Eye (tissue), 1 donor: ENCODE measurements around the gene TMEM184A.

Experiments used
- DNase-seq: peaks from one replicate; pipeline ENCODE4 v3.0.0-alpha.2; 2015

The TMEM184A gene

DNA sequence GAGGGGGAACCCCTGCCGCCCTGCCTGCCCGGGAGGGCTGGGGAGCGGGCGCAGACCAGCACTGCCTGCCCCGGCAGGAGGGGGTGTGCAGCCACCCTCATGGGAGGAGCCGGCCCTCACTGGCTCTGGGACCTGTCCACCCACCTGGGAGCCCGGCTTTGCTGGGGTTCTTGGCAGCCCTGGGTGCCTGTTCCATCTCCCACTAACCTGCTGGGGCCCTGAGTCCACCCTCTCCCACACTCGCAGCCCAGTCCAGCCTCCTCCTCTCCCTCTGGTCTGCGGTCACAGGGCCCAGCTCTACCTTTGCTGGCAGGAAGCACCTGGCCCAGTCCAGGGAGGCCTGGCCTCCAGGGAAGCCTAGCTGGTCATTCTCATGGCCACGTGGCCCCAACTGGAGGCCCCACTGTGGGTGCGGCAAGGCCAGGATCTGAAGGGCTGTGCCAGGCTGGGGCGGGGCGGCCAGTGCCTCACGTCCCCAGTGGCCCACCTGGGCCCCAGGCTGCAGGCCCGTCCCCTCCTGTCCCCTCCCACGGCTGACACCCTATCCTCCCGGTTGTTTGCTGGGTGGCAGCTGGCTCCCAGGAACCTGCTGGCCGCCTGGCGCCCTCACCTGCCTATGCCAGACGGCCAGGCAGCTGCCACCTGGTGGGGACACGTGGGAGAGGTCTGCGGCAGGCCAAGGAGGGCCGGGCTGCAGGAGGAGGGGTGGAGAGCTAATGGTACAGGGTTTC is at the start of gene TMEM184A:
TMEM184A (minus strand) TSS at position 393 of the 731 bp plus-strand sequence. CDS start 721 bp downstream, outside the sequence.
- DNase-seq, result peak; percentile 45

DNA sequence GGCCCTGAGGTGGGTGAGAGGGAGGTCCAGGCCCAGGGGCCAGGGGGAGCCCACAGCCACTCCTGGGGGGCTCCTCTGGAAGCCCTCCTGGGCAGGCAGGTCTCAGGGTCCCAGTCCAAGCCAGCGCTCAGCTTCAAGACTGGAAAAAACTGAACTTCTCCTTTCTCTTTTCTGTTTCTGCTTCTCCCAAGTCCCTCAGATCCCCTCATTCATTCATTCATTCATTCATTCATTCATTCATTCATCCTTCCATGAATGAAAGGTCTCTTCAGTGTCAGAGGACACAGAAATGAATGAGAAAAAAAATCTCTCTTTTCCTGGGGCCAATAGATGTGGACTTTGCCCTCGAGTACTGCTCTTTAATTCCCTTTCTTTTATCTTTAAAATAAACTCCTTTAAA is 48.4 kb upstream of the TMEM184A start:
- no peak for DNase-seq

DNA sequence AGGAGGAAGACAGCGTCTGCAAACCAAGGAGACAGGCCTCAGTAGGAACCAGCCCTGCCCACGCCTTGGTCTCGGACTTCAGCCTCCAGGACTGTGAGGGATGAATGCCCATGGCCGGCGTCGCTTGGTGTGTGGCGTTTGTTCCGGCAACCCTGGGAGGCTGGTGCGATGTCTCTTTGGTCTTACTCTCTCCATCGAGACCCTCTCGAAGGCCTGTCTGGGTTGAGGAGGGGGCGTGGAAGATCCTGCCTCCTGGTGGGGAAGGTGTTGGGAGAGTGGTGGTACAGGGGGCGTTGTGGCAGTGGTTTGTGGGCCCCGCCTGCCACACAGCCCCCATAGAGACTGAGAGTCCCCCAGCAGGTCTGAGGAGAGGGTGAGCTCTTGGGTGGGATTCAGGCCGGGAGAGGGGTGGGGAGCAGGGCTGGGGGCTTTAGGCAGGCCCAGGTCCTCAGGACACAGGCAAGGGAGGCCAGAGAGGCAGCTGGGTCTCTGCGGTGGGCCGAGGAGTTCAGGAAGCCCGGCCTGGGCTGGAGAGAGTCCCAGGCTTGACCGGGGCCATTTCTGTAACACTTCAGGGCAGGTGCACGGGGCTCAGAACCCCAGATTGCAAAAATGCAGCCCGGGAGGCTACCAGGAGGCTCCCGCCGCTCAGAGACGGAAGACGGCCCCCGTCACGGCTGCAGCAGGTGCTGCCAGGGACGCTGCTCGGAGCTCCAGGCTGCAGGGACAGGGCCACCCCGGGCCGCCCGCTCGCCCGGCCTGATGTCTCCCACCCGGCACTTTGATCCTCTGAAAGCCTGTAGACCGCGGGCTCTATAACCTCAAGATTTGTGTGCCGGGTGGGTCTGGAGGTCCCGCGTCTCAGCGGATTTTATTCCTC is 47.6 kb upstream of the TMEM184A start:
- no peak for DNase-seq

DNA sequence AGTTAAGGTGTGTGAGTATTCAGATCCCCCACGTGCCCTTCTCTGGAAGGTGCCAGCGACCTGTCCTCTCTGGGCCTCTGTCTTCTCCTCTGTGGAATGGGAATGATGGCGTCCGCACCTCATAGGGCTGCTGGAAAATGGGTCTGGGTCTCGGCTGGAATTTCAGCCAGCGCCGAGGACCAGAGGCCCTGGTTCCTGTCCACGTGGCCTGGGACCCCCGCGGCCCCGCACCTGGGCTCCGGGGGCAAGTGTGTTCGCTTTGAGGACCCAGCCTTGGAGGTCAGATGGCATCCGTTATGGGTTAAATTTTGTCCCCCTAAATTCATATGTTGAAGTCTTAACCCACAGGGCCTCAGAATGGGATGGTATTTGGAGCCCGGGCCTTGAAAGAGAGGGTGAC is 46.4 kb upstream of the TMEM184A start:
- DNase-seq, result no peak

DNA sequence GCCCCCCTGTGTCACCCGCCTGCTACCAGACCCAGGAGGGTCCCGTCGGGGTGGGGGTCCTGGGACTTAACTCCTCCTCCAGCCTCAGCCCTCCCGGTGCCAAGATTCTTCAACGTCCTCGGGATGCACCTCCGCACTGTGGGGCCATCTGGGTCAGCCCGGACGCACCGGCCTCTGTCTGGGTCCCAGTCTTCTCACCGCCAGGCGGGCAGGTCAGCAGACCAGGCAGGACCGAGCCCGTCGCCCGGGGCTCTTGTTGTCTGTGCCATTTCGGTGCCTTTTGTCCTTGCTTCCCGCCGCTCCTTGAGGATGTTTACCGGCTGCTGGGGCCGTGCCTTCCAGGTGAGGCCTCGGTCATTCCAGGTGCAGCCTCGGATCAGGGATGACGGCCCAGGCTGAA is 46.0 kb upstream of the TMEM184A start:
- no peak for DNase-seq

DNA sequence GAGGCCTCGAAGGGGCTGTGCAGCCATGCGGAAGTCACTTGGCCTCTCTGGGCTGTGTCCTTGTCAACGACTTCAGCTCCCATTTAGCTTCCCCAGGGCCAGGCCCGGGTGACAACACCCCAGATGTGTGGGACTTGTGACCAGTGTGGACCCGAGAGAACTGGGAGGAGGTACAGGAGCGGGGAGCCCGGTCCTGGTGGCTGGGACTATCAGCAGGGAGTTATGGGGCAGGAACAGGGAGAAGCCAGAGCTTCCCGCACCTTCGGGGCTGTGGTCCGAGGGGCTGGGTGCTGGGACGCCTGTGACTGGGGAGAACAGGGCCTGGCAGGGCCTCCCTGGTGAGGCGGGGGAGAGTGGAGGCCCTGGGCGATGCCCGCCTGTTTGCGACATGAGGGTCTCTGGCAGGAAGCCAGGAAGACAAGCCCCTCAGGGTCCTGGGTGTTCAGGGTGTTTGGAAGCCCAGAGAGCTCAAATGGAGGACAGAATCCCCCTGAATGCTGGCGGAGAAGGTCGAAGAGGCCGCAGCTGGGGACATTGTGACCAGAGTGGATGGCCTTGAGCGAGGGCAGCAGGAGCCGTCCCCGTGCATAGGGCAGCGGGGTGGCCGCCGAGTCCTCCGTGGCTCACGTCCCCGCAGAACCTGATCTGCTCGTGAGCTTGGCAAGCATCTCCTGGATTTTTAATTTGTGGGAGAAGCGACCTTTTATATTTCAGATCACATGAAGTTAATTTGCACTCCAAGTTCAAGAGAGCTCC is 43.8 kb upstream of the TMEM184A start:
- no peak for DNase-seq

DNA sequence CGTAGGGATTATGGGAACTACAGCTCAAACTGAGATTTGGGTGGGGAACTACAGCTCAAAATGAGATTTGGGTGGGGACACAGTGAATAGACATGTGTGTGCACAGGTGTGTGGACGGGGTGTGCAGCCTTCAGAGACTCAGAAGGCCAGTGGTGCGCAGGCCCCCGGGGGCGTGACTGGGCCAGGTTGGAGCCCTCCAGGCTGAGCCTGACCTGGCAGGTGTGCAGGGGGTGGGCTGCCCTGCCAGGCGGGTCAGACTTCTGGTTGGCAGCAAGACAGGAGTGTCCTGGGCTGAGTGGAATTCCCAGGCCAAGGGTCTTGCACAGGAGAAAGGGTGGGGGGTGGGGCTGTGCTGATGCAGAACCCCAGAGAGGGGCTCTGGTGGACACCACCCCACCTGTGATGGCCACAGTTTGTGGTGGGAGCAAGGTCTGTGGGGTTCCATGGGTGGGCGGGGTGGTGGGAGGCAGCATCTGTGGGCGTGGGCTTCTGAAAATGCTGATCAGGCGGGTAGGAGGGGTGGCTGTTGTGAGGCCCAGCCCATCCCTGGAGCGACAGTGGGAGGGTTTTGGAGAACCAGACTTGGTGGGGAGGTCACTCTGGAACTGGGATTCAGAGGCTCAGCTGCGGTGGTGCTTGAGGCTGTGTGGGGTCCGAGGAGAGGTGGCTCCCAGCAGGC is 43.1 kb upstream of the TMEM184A start:
- no peak for DNase-seq

DNA sequence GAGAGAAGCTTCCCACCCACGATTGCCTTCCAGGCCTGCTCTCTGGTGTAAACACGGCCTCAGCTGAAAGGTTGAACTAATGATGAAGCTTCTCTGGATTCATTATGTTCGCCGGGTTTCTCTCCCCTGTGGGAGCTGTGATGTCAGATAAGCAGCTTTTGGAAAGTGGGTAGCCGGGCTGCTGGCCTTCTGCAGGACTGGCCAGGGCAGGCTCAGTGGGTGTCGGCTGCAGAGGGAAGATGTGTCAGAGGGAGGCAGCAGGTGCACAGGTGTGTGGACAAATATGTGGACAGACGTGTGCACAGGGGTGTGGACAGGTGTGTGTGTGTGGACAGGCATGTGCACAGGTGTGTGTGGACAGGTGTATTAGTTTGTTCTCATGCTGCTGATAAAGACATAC is 42.3 kb upstream of the TMEM184A start:
- no peak for DNase-seq

DNA sequence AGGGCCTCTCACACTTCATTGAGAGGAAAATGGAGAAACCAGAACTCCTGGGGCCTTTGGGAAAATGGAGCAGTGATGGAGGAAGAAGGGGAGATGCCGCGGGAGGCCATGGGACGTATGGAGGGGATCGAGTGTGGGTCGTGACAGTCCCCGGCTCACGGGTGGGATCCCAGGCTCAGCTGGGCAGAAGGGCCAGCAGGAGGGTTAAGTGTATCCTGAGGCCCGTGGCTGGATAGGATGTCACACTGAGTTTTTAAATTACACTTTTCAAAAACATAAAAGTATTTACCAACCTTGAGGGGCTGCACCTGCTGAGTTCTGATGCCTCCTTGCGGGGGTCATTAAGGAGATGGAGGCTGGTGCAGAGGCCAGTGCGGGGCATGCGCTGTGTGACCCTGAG is 41.8 kb upstream of the TMEM184A start:
- no peak for DNase-seq

DNA sequence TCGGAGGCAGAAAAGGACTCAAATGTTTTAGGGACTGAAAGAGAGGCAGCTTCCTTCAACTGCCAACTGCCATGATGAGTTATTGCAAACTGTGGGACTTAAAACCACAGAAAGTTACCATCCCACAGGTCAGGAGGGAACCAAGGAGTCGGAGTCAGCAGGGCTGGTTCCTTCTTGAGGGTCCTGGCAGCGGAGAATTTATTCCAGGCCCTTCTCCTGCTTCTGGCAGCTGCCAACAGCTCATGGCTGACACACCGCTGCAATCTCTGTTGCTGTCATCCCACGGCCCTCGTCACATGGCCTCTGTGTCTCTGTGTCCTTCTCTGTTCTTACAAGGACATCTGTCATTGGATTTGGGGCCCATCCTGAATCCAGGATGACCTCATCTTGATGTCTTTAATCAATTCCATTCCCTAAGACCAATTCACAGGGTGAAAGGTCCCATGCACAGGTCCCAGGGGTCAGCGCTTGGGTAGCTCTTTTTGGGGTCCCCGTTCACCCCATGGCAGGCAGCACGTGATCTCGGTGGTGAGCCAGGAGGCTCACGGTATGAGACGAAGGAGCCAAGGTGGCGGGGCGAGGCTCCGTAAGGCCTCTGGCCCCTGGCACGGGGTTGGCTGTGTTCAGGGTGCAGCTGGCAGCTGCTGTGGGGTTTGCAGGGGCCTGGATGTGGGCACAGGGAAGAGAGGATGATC is 41.2 kb upstream of the TMEM184A start:
- DNase-seq, result no peak

DNA sequence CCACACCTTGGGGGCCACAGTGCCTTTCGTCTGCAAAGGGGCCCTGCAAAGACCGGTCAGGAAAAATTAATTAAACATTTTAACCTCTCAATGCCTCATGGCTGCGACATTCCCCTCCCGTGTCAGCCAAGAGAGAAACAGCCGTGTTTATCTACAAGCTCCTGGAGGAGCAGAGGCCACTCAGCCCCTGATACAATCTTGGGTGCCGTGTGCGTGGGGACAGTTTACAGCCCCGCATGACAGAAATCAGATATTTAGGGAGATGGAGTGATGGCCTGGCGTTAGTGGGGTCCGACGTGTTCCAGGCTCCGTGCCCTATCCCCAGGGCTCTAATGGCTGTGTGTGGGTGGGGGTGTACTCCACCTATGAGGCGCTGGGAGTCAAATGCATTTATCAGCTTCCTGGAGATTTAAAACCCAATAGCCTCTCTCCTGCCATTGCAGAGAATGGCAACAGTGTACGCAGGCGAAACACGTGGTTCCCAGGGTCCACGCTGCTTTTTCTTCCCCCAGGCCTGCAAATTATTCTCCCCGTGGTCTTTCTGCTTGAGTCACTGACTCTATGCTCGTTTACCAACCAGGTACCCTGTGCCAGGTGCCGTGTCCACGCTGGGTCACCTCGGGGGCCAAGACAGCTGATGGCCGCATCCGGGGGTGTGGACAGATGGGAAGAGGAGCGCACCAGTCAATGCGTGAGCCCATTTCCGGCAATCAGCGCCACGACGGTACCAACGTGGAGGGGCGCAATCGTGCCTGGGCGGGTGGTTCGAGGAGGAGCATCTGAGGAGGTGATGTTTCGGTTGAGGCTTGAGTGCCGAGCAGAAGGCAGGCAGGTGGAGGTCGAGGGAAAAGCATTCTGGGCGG is 40.4 kb upstream of the TMEM184A start:
- no peak for DNase-seq

DNA sequence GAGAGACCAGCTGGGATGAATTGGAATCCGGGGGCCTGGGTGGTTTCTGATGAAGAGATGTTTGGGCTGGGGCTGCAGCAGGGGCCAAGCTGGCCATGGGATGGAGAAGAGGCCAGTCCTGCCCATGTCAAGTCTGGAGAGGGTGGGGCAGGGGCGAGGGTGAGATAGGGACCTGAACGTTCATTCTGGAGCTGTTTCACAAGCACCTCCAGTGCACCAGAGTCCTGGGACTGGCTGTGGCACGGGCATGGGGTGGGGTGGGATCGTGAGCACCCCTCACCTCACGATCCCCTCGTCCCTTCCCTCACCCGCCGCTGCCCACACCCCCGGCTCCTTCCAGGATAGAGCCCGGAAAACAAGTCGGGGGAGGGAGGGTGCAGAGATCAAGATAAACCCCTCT is 39.6 kb upstream of the TMEM184A start:
- no peak for DNase-seq

DNA sequence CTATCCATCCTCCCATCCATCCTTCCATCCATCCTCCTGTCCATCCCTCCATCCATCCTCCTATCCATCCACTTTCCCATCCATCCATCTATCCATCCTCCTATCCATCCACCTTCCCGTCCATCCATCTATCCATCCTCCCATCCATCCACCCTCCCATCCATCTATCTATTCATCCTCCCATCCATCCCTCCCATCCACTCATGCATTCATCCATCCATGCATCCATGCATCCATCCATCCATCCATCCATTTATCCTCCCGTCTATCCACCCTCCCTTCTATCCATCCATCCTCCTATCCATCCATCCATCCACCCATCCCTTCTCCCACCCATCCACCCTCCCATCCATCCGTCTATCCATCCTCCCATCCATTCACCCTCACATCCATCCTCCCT is 39.0 kb upstream of the TMEM184A start:
- DNase-seq, result no peak

DNA sequence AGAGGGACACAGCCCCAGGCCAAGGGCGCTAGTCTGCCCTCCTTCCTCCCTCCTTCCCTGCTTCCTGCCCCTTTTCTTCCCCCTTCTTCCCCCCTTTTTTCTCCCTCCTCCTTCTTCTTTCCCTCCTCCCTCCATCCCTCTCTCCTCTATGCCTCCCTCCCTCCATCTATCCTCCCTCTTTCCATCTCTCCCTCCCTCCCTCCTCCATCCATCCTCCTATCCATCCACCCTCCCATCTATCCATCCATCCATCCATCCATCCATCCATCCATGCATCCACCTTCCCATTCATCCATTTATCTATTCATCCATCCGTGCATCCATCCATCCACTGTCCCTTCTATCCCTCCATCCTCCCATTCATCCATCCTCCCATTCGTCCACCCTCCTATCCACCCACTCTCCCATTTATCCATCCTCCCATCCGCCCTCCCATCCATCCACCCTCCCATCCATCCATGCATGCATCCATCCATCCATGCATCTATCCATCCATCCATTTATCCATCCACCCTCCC is 38.0 kb upstream of the TMEM184A start:
- no peak for DNase-seq

DNA sequence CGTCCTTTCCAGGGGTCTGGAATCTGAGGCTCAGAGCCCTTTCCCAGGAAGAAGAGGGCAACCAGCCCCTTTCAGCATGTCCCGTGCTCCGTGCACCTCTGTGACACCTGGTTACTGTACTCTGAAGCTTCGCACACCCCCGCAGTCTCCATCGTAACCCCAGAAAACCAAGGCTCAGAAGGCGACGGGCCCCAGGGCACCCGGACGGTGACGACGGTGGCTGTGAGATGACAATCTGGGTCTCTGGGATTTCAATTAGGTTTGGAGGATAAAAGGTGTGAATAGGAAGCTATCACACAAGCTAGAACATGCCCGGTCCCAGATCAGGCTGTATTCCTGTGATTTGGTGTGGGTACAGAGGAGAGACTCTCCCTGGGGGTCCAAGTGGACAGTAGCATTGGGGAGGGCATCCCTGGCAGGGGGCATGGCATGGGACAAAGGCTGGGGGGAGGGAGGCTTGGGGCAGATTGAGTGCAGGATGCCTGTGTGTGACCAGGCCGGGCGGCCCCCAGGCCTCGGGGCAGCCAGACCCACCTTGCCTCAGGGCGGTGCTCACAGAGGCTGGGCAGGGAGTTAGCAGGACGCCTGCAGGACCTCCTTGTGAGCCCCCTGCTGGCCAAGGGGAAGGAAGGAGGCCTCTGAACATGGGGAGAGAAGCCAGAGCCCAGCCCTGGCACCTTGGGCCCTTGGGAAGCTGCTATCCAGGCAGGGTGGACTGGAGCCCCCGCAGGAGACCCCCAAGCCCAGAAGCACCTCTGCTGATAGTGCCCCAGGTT is 37.3 kb upstream of the TMEM184A start:
- DNase-seq, result no peak

DNA sequence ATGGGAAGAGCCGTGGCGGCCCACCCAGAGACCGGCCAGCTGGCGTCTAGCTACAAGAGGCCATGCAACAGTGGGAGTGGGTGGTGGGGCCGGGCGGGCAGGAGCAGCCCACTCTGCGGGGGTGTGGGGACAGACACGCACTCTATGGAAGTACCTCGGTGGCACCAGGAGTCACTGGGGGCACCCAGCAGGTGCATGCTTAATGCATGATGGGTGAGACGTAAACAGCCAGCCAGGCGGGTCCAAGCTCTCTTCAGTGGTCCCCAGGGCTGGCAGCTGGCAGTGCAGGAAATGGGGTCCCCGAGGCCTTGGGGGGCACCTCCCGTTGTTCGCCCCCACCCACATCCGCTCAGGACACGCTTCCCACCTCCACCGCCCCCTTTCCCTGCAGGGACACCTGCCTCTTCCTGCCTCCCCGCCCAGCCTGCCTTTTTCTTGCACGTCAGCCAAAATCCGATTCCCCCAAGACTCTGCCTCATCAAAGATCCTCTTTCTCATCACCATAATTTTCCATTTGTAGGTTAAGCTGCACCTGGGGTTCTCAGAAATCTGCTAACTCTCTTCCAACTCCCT is 36.4 kb upstream of the TMEM184A start:
- no peak for DNase-seq

DNA sequence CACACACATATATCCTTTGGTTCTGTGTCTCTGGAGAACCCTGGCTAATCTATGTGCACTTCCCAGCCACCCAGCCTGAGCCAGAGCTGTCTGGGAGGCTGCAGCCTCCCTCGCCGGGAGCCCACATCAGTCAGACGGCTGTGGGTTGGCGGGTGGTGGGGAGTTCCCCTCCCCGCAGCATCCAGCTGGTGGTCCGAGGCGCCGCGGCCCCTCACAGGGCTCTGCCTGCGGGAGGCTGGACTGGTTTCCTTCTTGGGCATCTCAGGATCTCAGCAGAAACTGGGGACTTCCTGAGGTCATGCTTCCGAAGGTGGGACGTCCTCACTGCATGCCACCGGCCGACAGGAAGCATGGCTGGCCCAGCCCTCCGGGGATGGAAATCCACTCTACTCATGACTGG is 35.9 kb upstream of the TMEM184A start:
- DNase-seq, result peak; percentile 44

DNA sequence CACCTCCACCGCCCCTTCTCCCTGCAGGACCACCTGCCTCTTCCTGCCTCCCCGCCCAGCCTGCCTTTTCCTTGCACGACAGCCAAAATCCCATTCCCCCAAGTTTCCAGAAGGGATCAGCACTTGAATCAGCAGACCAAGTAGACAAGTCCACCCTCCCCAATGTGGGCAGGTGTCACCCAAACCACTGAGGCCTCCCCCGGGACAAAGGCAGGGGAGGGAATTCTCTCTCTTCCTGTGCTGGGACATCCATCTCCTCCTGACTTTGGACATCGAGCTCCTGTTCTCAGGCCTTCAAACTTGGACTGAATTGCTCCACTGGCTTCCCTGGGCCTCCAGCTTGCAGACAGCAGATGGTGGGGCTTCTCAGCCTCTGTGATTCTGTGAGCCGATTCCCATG is 35.4 kb upstream of the TMEM184A start:
- DNase-seq, result no peak

DNA sequence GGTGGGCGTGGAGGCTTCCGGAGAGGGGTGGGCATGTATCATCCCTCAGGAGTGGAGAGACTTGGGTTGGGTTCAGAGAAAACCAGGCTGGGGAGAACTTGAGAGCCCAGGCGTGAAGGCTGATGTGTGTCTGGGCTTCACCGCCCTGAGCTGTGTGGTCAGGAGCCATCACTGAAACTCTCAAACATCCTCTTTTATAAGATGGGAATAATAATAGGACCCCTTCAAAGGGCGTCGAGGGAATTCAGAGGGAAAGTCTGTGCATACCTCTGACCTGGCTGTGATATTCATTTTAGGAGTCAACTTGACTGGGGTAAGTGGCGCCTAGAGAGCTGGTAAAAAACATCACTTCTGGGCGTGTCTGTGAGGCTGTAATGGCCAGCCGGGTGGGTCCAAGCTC is 34.9 kb upstream of the TMEM184A start:
- DNase-seq, result no peak

DNA sequence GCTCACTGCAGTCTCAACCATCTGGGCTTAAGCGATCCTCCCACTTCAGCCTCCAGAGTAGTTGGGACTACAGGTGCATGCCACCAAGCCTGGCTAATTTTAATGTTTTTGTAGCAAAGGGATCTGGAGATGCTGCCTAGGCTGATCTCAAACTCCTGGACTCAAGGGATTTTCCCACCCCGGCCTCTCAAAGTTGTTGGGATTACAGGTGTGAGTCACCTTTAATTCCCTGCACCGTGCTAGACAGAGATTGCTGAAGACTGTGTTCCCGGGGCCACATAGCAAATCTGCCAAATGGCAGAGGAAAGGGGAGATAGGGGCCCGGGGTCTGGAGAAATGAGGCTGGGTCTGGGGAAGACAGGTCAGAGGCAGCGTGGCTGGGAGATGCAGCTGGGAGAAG is 34.5 kb upstream of the TMEM184A start:
- DNase-seq, result no peak
